ENCODE measurements around the gene SMC4. TPM values are rescaled to one million over a fixed set of nuclear protein-coding genes. Genes with fewer than 3 reads are reported as not detected.

Gene SMC4
- total and polyA plus RNA-seq, 4 donors, result 29.1 to 56.6 (median 44.2) TPM

GRCh38 chr3:160403028-160403545, 3.6 kb downstream of the SMC4 start:
- peak in 3 of 6 donors; percentile 10 to 14 (median 11) for DNase-seq (ENCODE audit: low read depth in 4 of 6, low spot score in 6 of 6)
- H3K4me1 ChIP-seq (ENCODE audit: control insufficient read depth, insufficient read depth, low read length), result peaks cover 6% of the 10 kb centered on the region
- H3K4me3 ChIP-seq (ENCODE audit: low read depth, low read length), result peak overlapping the region; percentile 81
- no CpG with 5 or more reads among the region's 2 CpGs for WGBS (ENCODE audit: insufficient coverage)
- no peak overlapping the region for H3K27ac ChIP-seq (ENCODE audit: low read depth, low read length)
- H3K9me3 ChIP-seq (ENCODE audit: control insufficient read depth, insufficient read depth, low read length), result no peaks in the 10 kb centered on the region
- H3K27me3 ChIP-seq (ENCODE audit: control insufficient read depth, insufficient read depth, low read length), result no peaks in the 10 kb centered on the region
- H3K36me3 ChIP-seq (ENCODE audit: control insufficient read depth, insufficient read depth, low read length), result no peaks in the 10 kb centered on the region

DNA sequence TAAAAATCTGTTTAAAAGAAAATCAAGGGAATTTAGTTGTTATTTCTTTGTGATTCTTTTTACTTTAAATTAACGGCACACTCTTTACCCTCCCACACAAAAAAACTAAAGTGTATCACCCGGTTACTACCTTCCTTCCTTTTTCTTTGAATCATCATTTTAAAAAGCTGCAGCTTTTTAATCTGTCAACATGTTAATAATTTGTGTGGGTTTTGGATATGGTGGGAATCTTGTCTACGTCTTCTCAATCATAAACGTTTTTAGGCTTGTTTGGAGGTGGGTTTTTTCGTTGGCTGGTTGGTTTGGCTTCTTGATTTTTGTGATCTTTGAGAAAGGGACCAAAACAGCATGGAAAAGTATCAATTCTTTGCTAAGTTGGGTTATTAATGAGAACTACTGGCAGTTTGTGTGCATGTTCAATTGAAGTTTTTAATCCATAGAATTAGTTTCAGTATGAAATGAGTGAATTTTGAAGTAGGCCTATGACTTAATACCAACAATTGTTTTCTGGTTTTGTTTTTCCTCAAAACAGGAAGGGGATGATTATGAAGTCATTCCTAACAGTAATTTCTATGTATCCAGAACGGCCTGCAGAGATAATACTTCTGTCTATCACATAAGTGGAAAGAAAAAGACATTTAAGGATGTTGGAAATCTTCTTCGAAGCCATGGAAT, 4.5 kb downstream of the SMC4 start:
- no peak for DNase-seq (ENCODE audit: low read depth in 4 of 6, low spot score in 6 of 6)
- Histone ChIP-seq H3K27me3 (ENCODE audit: control insufficient read depth, insufficient read depth, low read length) (no peaks in the 10 kb centered on the region), H3K4me3 (ENCODE audit: low read depth, low read length) (no peak overlapping the region), H3K9me3 (ENCODE audit: control insufficient read depth, insufficient read depth, low read length) (no peaks in the 10 kb centered on the region), H3K27ac (ENCODE audit: low read depth, low read length) (no peak overlapping the region), H3K4me1 (ENCODE audit: control insufficient read depth, insufficient read depth, low read length) (peaks cover 6% of the 10 kb centered on the region), H3K36me3 (ENCODE audit: control insufficient read depth, insufficient read depth, low read length) (no peaks in the 10 kb centered on the region)
- 57% methylated on average over 3 of the region's 7 CpGs for WGBS (ENCODE audit: insufficient coverage)

GRCh38 chr3:160409812-160410610, 10.6 kb downstream of the SMC4 start:
- Histone ChIP-seq H3K36me3 (ENCODE audit: control insufficient read depth, insufficient read depth, low read length) (peaks cover 4% of the 10 kb centered on the region), H3K9me3 (ENCODE audit: control insufficient read depth, insufficient read depth, low read length) (no peaks in the 10 kb centered on the region), H3K4me1 (ENCODE audit: control insufficient read depth, insufficient read depth, low read length) (no peaks in the 10 kb centered on the region), H3K27ac (ENCODE audit: low read depth, low read length) (no peak overlapping the region), H3K27me3 (ENCODE audit: control insufficient read depth, insufficient read depth, low read length) (no peaks in the 10 kb centered on the region), H3K4me3 (ENCODE audit: low read depth, low read length) (no peak overlapping the region)
- no peak for DNase-seq (ENCODE audit: low read depth in 4 of 6, low spot score in 6 of 6)
- 97% methylated on average over 4 of the region's 10 CpGs for WGBS (ENCODE audit: insufficient coverage)

- WGBS (ENCODE audit: insufficient coverage), result no CpG with 5 or more reads among the region's 1 CpG
- no peak for DNase-seq (ENCODE audit: low read depth in 4 of 6, low spot score in 6 of 6)
- H3K9me3 ChIP-seq (ENCODE audit: control insufficient read depth, insufficient read depth, low read length), result no peaks in the 10 kb centered on the region
Observed at GRCh38 chr3:160412477-160412876, 13.0 kb downstream of the SMC4 start.

GRCh38 chr3:160413613-160414248, 14.3 kb downstream of the SMC4 start:
- peak in 5 of 6 donors; percentile 21 to 92 (median 60) for DNase-seq (ENCODE audit: low read depth in 4 of 6, low spot score in 6 of 6)
- no CpG with 5 or more reads among the region's 3 CpGs for WGBS (ENCODE audit: insufficient coverage)
- no peaks in the 10 kb centered on the region for H3K9me3 ChIP-seq (ENCODE audit: control insufficient read depth, insufficient read depth, low read length)
- no peaks in the 10 kb centered on the region for H3K27me3 ChIP-seq (ENCODE audit: control insufficient read depth, insufficient read depth, low read length)
- H3K36me3 ChIP-seq (ENCODE audit: control insufficient read depth, insufficient read depth, low read length), result peaks cover 5% of the 10 kb centered on the region
- H3K4me1 ChIP-seq (ENCODE audit: control insufficient read depth, insufficient read depth, low read length), result no peaks in the 10 kb centered on the region
- H3K4me3 ChIP-seq (ENCODE audit: low read depth, low read length), result no peak overlapping the region
- no peak overlapping the region for H3K27ac ChIP-seq (ENCODE audit: low read depth, low read length)

More at GRCh38 chr3:160412477-160412876, 13.0 kb downstream of the SMC4 start:
- no peaks in the 10 kb centered on the region for H3K4me1 ChIP-seq (ENCODE audit: control insufficient read depth, insufficient read depth, low read length)
- H3K27me3 ChIP-seq (ENCODE audit: control insufficient read depth, insufficient read depth, low read length), result no peaks in the 10 kb centered on the region
- peaks cover 5% of the 10 kb centered on the region for H3K36me3 ChIP-seq (ENCODE audit: control insufficient read depth, insufficient read depth, low read length)
- no peak overlapping the region for H3K4me3 ChIP-seq (ENCODE audit: low read depth, low read length)
- H3K27ac ChIP-seq (ENCODE audit: low read depth, low read length), result no peak overlapping the region

DNA sequence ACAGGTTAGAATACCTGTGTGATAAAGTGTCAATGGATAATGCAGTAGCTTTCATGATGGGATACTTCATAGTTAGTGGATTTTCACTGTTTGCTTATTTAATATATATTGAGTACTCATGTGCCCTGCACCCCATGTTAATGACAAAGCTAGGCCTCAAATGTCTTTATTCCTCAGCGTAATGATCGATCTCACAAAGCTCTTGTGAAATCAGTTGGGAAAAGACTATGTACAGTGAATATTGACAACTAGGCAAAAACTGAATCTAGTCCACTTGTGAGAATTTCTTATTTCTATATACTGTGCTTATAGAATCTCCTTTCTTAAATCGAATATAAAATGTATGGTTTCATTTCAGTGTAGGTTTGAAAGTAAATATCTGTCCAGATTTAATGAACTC, 17.9 kb downstream of the SMC4 start:
- no peaks in the 10 kb centered on the region for H3K4me1 ChIP-seq (ENCODE audit: control insufficient read depth, insufficient read depth, low read length)
- no peak overlapping the region for H3K4me3 ChIP-seq (ENCODE audit: low read depth, low read length)
- H3K27me3 ChIP-seq (ENCODE audit: control insufficient read depth, insufficient read depth, low read length), result no peaks in the 10 kb centered on the region
- DNase-seq (ENCODE audit: low read depth in 4 of 6, low spot score in 6 of 6), result no peak
- WGBS (ENCODE audit: insufficient coverage), result no CpG with 5 or more reads among the region's 3 CpGs
- no peak overlapping the region for H3K27ac ChIP-seq (ENCODE audit: low read depth, low read length)
- H3K9me3 ChIP-seq (ENCODE audit: control insufficient read depth, insufficient read depth, low read length), result no peaks in the 10 kb centered on the region
- peaks cover 10% of the 10 kb centered on the region for H3K36me3 ChIP-seq (ENCODE audit: control insufficient read depth, insufficient read depth, low read length)

- WGBS (ENCODE audit: insufficient coverage), result 94% methylated on average over 3 of the region's 11 CpGs
- H3K36me3 ChIP-seq (ENCODE audit: control insufficient read depth, insufficient read depth, low read length), result peaks cover 17% of the 10 kb centered on the region
- no peaks in the 10 kb centered on the region for H3K27me3 ChIP-seq (ENCODE audit: control insufficient read depth, insufficient read depth, low read length)
- H3K27ac ChIP-seq (ENCODE audit: low read depth, low read length), result no peak overlapping the region
- no peaks in the 10 kb centered on the region for H3K9me3 ChIP-seq (ENCODE audit: control insufficient read depth, insufficient read depth, low read length)
- H3K4me3 ChIP-seq (ENCODE audit: low read depth, low read length), result no peak overlapping the region
- no peaks in the 10 kb centered on the region for H3K4me1 ChIP-seq (ENCODE audit: control insufficient read depth, insufficient read depth, low read length)
- DNase-seq (ENCODE audit: low read depth in 4 of 6, low spot score in 6 of 6), result no peak
Observed at GRCh38 chr3:160427832-160428424, 28.5 kb downstream of the SMC4 start.

DNA sequence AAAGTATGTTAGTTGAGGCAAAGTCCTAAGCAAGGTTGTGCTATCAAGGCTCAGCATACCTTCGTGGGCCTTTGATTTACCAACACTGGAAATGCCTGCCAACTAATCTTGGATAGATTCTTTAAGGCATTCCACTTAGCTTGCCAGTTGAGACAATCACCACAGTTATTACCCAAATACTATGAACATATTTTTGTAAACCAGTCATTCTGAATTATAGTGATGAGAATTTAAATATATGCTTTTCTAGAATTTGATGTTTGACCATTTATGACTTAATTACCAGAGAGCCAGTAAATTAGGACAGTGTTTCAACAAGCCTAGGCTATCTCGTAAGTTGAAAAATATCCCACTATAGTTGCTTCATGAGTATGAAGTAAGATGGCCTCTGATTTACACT, 34.6 kb downstream of the SMC4 start:
- Histone ChIP-seq H3K9me3 (ENCODE audit: control insufficient read depth, insufficient read depth, low read length) (no peaks in the 10 kb centered on the region), H3K4me3 (ENCODE audit: low read depth, low read length) (no peak overlapping the region), H3K4me1 (ENCODE audit: control insufficient read depth, insufficient read depth, low read length) (no peaks in the 10 kb centered on the region), H3K27me3 (ENCODE audit: control insufficient read depth, insufficient read depth, low read length) (no peaks in the 10 kb centered on the region), H3K27ac (ENCODE audit: low read depth, low read length) (no peak overlapping the region), H3K36me3 (ENCODE audit: control insufficient read depth, insufficient read depth, low read length) (peaks cover 14% of the 10 kb centered on the region)
- no peak for DNase-seq (ENCODE audit: low read depth in 4 of 6, low spot score in 6 of 6)
- 100% methylated on average over 1 of the region's 2 CpGs for WGBS (ENCODE audit: insufficient coverage)

DNA sequence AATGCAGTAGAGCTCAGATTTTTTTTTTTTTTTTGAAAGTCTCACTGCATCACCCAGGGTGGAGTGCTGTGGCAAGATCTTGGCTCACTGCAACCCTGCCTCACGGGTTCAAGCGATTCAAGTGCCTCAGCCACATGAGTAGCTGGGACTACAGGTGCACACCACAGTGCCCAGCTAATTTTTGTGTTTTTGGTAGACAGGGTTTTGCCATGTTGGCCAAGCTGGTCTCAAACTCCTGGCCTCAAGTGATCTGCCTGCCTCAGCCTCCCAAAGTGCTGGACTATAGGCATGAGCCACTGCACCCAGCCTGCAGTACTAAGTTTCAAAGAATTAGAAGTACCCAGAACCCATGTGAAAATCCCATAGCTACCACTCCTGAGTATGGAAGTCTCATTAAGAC, 35.6 kb downstream of the SMC4 start:
- Histone ChIP-seq H3K4me1 (ENCODE audit: control insufficient read depth, insufficient read depth, low read length) (no peaks in the 10 kb centered on the region), H3K27ac (ENCODE audit: low read depth, low read length) (no peak overlapping the region), H3K9me3 (ENCODE audit: control insufficient read depth, insufficient read depth, low read length) (no peaks in the 10 kb centered on the region), H3K4me3 (ENCODE audit: low read depth, low read length) (no peak overlapping the region), H3K27me3 (ENCODE audit: control insufficient read depth, insufficient read depth, low read length) (no peaks in the 10 kb centered on the region), H3K36me3 (ENCODE audit: control insufficient read depth, insufficient read depth, low read length) (peaks cover 9% of the 10 kb centered on the region)
- DNase-seq (ENCODE audit: low read depth in 4 of 6, low spot score in 6 of 6), result no peak
- WGBS (ENCODE audit: insufficient coverage), result 94% methylated on average over 2 of the region's 2 CpGs
